Activated naive CD4-positive, alpha-beta T cell treated with anti-CD3 and anti-CD28 coated beads for 36 hours (primary cell): ENCODE results near the gene IRAG1. TPM values are rescaled to one million over a fixed set of nuclear protein-coding genes. Genes with fewer than 3 reads are reported as not detected.

Source experiments
- CTCF ChIA-PET: fragments of 350-600 bp; sonication (Branson Sonifier 250); formaldehyde crosslinking; loops from one replicate; lab custom pipeline; 2021; ENCODE audit warnings: antibody characterized with exemption; lab: Charles Lee
- DNase-seq: peaks from one replicate; pipeline ENCODE4 v3.0.0-alpha.2; 2020
- H3K27ac Mint-ChIP-seq: one replicate; pipeline ENCODE4 v1.8.0; 2021; ENCODE audit warnings: mild to moderate bottlenecking, mixed read lengths
- H3K27me3 Mint-ChIP-seq: one replicate; pipeline ENCODE4 v1.8.0; 2021; ENCODE audit warnings: low read depth, mixed read lengths
- H3K36me3 Mint-ChIP-seq: one replicate; pipeline ENCODE4 v1.8.0; 2021; ENCODE audit warnings: low read depth, mixed read lengths
- H3K4me1 Mint-ChIP-seq: one replicate; pipeline ENCODE4 v1.8.0; 2021; ENCODE audit warnings: low read depth, mixed read lengths
- H3K4me3 Mint-ChIP-seq: one replicate; pipeline ENCODE4 v1.8.0; 2021; ENCODE audit warnings: mild to moderate bottlenecking, moderate library complexity, mixed read lengths
- H3K9me3 Mint-ChIP-seq: one replicate; pipeline ENCODE4 v1.8.0; 2021; ENCODE audit warnings: mixed read lengths
- intact Hi-C: fragments of 100-400 bp; cut with micrococcal nuclease; formaldehyde crosslinking; loops from one replicate; pipeline ENCODE4 v1.15.1; 2023
- total RNA-seq, 2 experiments: library from RNA; stranded (reverse); gene quantifications; one replicate each; pipeline ENCODE4 v1.2.3, GENCODE V29; 2021

The IRAG1 gene
- total RNA-seq, 2 experiments from 2014 or later, result not detected

GRCh38 chr11:10722307-10722706 lies 28.8 kb upstream of the IRAG1 start:
- Mint-ChIP-seq H3K27me3 (no peaks in the 10 kb centered on the region), H3K27ac (no peak overlapping the region), H3K4me1 (peaks cover 22% of the 10 kb centered on the region), H3K4me3 (no peak overlapping the region), H3K9me3 (peaks cover 4% of the 10 kb centered on the region), H3K36me3 (no peaks in the 10 kb centered on the region)
- DNase-seq, result no peak
- CTCF ChIA-PET, result no interaction called here
- intact Hi-C loops, result no loop called here

GRCh38 chr11:10720881-10721376 lies 27.4 kb upstream of the IRAG1 start:
- Mint-ChIP-seq H3K36me3 (no peaks in the 10 kb centered on the region), H3K9me3 (peaks cover 3% of the 10 kb centered on the region), H3K4me1 (peaks cover 14% of the 10 kb centered on the region), H3K4me3 (no peak overlapping the region), H3K27ac (no peak overlapping the region), H3K27me3 (no peaks in the 10 kb centered on the region)
- intact Hi-C loops, result no loop called here
- CTCF ChIA-PET, result no interaction called here
- DNase-seq, result no peak

- no peak for DNase-seq
- Mint-ChIP-seq H3K4me3 (no peak overlapping the region), H3K36me3 (no peaks in the 10 kb centered on the region), H3K27ac (no peak overlapping the region), H3K4me1 (peaks cover 2% of the 10 kb centered on the region), H3K9me3 (no peaks in the 10 kb centered on the region), H3K27me3 (no peaks in the 10 kb centered on the region)
- intact Hi-C loops, result no loop called here
- CTCF ChIA-PET, result no interaction called here
Measured at GRCh38 chr11:10719616-10720015, 26.1 kb upstream of the IRAG1 start.

GRCh38 chr11:10716543-10717259 lies 23.1 kb upstream of the IRAG1 start:
- Mint-ChIP-seq H3K27me3 (no peaks in the 10 kb centered on the region), H3K4me1 (no peaks in the 10 kb centered on the region), H3K27ac (no peak overlapping the region), H3K4me3 (no peak overlapping the region), H3K9me3 (no peaks in the 10 kb centered on the region), H3K36me3 (no peaks in the 10 kb centered on the region)
- DNase-seq, result no peak
- CTCF ChIA-PET, result interaction anchor here (0.7 kb wide), 1 partner anchor 40 kb away, joined by 3 read pairs; no protein-coding TSS in a partner anchor
- intact Hi-C loops, result no loop called here

GRCh38 chr11:10716122-10716521 lies 22.6 kb upstream of the IRAG1 start:
- Mint-ChIP-seq H3K4me1 (no peaks in the 10 kb centered on the region), H3K36me3 (no peaks in the 10 kb centered on the region), H3K9me3 (no peaks in the 10 kb centered on the region), H3K4me3 (no peak overlapping the region), H3K27ac (no peak overlapping the region), H3K27me3 (no peaks in the 10 kb centered on the region)
- DNase-seq, result no peak
- intact Hi-C loops, result no loop called here
- CTCF ChIA-PET, result interaction anchor here (0.7 kb wide), 1 partner anchor 40 kb away, joined by 3 read pairs; no protein-coding TSS in a partner anchor

- no peaks in the 10 kb centered on the region for H3K4me1 Mint-ChIP-seq
- intact Hi-C loops, result no loop called here
- no peaks in the 10 kb centered on the region for H3K36me3 Mint-ChIP-seq
- no peaks in the 10 kb centered on the region for H3K9me3 Mint-ChIP-seq
- H3K4me3 Mint-ChIP-seq, result no peak overlapping the region
- no peak for DNase-seq
- H3K27me3 Mint-ChIP-seq, result no peaks in the 10 kb centered on the region
- CTCF ChIA-PET, result no interaction called here
- no peak overlapping the region for H3K27ac Mint-ChIP-seq
Measured at GRCh38 chr11:10715571-10715970, 22.0 kb upstream of the IRAG1 start.

- Mint-ChIP-seq H3K36me3 (no peaks in the 10 kb centered on the region), H3K4me1 (no peaks in the 10 kb centered on the region), H3K27ac (no peak overlapping the region), H3K4me3 (no peak overlapping the region), H3K27me3 (no peaks in the 10 kb centered on the region), H3K9me3 (no peaks in the 10 kb centered on the region)
- CTCF ChIA-PET, result interaction anchor here (1.0 to 1.5 kb wide), 2 partner anchors 15 to 31 kb away, joined by 3 read pairs; no protein-coding TSS in a partner anchor
- no peak for DNase-seq
- intact Hi-C loops, result no loop called here
Measured at GRCh38 chr11:10709299-10710086, 15.9 kb upstream of the IRAG1 start.

GRCh38 chr11:10708131-10708530 lies 14.6 kb upstream of the IRAG1 start:
- Mint-ChIP-seq H3K4me3 (no peak overlapping the region), H3K9me3 (no peaks in the 10 kb centered on the region), H3K36me3 (no peaks in the 10 kb centered on the region), H3K27me3 (no peaks in the 10 kb centered on the region), H3K4me1 (no peaks in the 10 kb centered on the region), H3K27ac (no peak overlapping the region)
- CTCF ChIA-PET, result interaction anchor here (0.6 to 1.5 kb wide), 3 partner anchors 29 to 294 kb away, joined by 3 read pairs; no protein-coding TSS in a partner anchor
- intact Hi-C loops, result no loop called here
- no peak for DNase-seq

- no peaks in the 10 kb centered on the region for H3K9me3 Mint-ChIP-seq
- no peak for DNase-seq
- CTCF ChIA-PET, result no interaction called here
- no peaks in the 10 kb centered on the region for H3K36me3 Mint-ChIP-seq
- peaks cover 8% of the 10 kb centered on the region for H3K27me3 Mint-ChIP-seq
- no peak overlapping the region for H3K4me3 Mint-ChIP-seq
- no peak overlapping the region for H3K27ac Mint-ChIP-seq
- intact Hi-C loops, result no loop called here
- H3K4me1 Mint-ChIP-seq, result no peaks in the 10 kb centered on the region
Measured at GRCh38 chr11:10701982-10702381, 8.4 kb upstream of the IRAG1 start.

- peaks cover 8% of the 10 kb centered on the region for H3K27me3 Mint-ChIP-seq
- no peak overlapping the region for H3K27ac Mint-ChIP-seq
- intact Hi-C loops, result no loop called here
- no peak for DNase-seq
- no peaks in the 10 kb centered on the region for H3K9me3 Mint-ChIP-seq
- H3K4me1 Mint-ChIP-seq, result no peaks in the 10 kb centered on the region
- H3K4me3 Mint-ChIP-seq, result no peak overlapping the region
- CTCF ChIA-PET, result no interaction called here
- H3K36me3 Mint-ChIP-seq, result no peaks in the 10 kb centered on the region
Measured at GRCh38 chr11:10699072-10699471, 5.5 kb upstream of the IRAG1 start.

- CTCF ChIA-PET, result no interaction called here
- DNase-seq, result no peak
- Mint-ChIP-seq H3K27me3 (peaks cover 8% of the 10 kb centered on the region), H3K4me1 (no peaks in the 10 kb centered on the region), H3K36me3 (no peaks in the 10 kb centered on the region), H3K4me3 (no peak overlapping the region), H3K9me3 (no peaks in the 10 kb centered on the region), H3K27ac (no peak overlapping the region)
- intact Hi-C loops, result no loop called here
Measured at GRCh38 chr11:10697323-10697620, 3.7 kb upstream of the IRAG1 start.

GRCh38 chr11:10696468-10697322 lies 3.1 kb upstream of the IRAG1 start:
- Mint-ChIP-seq H3K4me1 (no peaks in the 10 kb centered on the region), H3K9me3 (no peaks in the 10 kb centered on the region), H3K36me3 (no peaks in the 10 kb centered on the region), H3K27ac (no peak overlapping the region), H3K4me3 (no peak overlapping the region), H3K27me3 (peaks cover 8% of the 10 kb centered on the region)
- intact Hi-C loops, result no loop called here
- no peak for DNase-seq
- CTCF ChIA-PET, result no interaction called here
